Activated CD4-positive, alpha-beta T cell treated with anti-CD3 and anti-CD28 coated beads, Interleukin-2, amount 10 ng/mL, durations not matched to agents 7 days and 5 days (primary cell): ENCODE measurements around the gene ATG4A. TPM values are rescaled to one million over a fixed set of nuclear protein-coding genes. Genes with fewer than 3 reads are reported as not detected.

Source experiments
- CTCF ChIA-PET: fragments of 350-600 bp; sonication (Branson Sonifier 250); formaldehyde crosslinking; loops from one replicate; lab custom pipeline; 2021; ENCODE audit warnings: antibody characterized with exemption; lab: Charles Lee
- POLR2A ChIA-PET: fragments of 350-600 bp; sonication (Branson Sonifier 250); formaldehyde crosslinking; loops from one replicate; lab custom pipeline; 2021; ENCODE audit warnings: antibody characterized with exemption; lab: Charles Lee
- DNase-seq: peaks from one replicate; pipeline ENCODE4 v3.0.0-alpha.2; 2020
- H3K27ac Mint-ChIP-seq: one replicate; pipeline ENCODE4 v1.8.0; 2021; ENCODE audit warnings: mild to moderate bottlenecking, moderate library complexity, mixed read lengths
- H3K27me3 Mint-ChIP-seq: one replicate; pipeline ENCODE4 v1.8.0; 2021; ENCODE audit warnings: mixed read lengths
- H3K36me3 Mint-ChIP-seq: one replicate; pipeline ENCODE4 v1.8.0; 2021; ENCODE audit warnings: low read depth, mixed read lengths
- H3K4me1 Mint-ChIP-seq: one replicate; pipeline ENCODE4 v1.8.0; 2021; ENCODE audit warnings: mixed read lengths
- H3K4me3 Mint-ChIP-seq: one replicate; pipeline ENCODE4 v1.8.0; 2021; ENCODE audit warnings: mild to moderate bottlenecking, moderate library complexity, mixed read lengths
- H3K9me3 Mint-ChIP-seq: one replicate; pipeline ENCODE4 v1.8.0; 2021; ENCODE audit warnings: mixed read lengths
- total RNA-seq, 2 experiments: library from RNA; stranded (reverse); gene quantifications; one replicate each; pipeline ENCODE4 v1.2.3, GENCODE V29; 2021

The ATG4A gene
- total RNA-seq, 2 experiments from 2014 or later: 11.1 to 12.0 TPM

DNA sequence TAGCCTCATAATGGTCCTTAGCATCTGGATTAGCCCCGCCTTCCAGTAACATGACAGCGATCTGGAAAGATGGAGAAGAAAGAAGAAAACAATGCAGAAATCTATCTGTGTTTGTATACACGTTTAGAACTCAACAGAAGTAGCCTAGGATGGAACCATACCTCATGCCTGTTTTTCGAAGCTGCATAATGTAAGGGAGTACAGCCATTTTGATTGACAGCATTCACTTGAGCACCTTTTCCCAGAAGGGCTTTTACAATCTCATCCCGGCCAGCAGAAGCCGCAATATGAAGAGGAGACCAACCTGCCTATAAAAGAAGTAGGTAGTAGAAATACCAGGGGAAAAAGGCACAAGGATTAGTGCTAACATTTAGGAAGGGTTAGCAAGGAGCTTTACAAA lies 3.8 kb upstream of the ATG4A start:
- Mint-ChIP-seq H3K36me3 (peaks cover 7% of the 10 kb centered on the region), H3K27ac (no peak overlapping the region), H3K4me1 (peaks cover 12% of the 10 kb centered on the region), H3K9me3 (no peaks in the 10 kb centered on the region), H3K4me3 (no peak overlapping the region), H3K27me3 (no peaks in the 10 kb centered on the region)
- ChIA-PET CTCF (no interaction called here), POLR2A (no interaction called here)
- DNase-seq: no peak

DNA sequence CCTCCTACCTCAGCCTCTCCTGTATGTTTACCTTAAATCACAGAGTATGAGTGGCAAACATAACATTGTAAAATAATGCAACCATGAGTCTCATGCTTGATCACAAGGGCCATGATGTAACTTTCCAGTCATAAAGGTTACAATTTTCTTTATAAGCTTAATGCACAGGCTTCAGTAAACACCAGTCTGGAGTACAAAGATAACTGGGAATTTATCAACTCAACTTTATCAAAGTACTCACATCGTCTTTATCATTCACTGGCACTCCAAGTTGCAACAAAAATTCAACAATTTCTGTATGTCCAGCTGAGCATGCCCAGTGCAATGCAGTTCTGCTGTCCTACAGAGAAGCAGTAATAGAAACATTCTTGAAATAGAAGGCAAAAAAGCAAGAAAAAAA lies 3.1 kb upstream of the ATG4A start:
- DNase-seq: no peak
- Mint-ChIP-seq H3K4me3 (no peak overlapping the region), H3K36me3 (peaks cover 7% of the 10 kb centered on the region), H3K27ac (no peak overlapping the region), H3K27me3 (no peaks in the 10 kb centered on the region), H3K9me3 (no peaks in the 10 kb centered on the region), H3K4me1 (peaks cover 17% of the 10 kb centered on the region)
- ChIA-PET POLR2A (no interaction called here), CTCF (no interaction called here)

DNA sequence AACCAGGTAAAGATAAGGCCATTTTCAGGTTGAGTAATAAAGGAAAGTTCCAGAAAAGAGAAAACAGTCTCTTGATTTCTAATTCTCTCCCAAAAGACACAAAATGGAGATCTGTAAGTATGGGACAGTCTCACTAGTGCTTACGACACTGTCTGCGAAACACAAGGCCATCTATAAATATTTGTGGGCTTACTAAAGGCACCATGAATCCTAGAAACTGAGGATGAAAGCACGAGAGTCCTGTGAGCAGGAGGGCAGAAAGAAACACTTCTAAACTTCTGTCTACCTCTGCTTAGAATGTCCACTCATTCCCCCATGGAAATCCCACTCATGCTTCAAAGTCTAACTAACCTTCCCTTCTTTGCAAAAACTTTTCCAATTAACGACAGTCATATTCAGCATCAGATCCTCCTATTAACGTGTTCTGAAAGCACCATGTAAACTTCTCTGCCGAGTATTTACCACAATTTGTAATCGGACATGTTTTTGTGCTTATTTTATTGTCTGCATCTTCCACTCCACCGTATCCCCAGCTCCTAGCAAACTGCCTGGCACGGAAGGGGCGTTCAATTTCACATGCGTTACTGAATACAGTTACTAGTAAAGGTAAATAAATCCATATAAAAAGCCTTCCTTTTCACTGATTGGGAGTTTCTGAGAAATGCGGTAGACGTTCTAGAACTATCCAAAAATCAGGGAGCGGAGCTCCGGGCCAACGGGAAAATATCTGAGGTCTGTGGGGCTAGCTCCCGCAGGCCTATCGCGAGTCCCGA lies 901 bp upstream of the ATG4A start:
- Mint-ChIP-seq H3K4me1 (peaks cover 19% of the 10 kb centered on the region), H3K9me3 (no peaks in the 10 kb centered on the region), H3K4me3 (no peak overlapping the region), H3K27me3 (no peaks in the 10 kb centered on the region), H3K27ac (no peak overlapping the region), H3K36me3 (no peaks in the 10 kb centered on the region)
- CTCF ChIA-PET: no interaction called here
- POLR2A ChIA-PET: no interaction called here
- no peak for DNase-seq

DNA sequence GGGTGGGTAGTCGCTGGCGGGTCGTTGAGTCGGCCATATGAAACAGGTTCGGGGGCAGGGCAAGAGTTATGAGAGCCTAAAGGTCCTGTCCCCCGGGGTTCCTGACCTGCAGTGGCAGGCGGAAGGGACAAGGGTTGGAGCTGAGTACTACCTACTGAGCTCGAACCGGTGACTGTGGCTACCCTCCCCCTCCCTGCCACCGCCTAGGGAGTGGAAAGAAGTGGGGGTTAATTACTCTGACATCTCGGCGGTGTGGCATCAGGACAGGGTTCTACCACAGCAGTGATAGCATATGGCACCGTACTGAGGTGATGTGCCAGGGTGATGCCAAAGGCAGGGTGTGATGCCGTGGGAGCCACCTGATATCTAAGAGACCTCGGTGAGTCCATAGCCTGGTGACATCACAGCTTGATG lies 307 bp downstream of the ATG4A start:
- peaks cover 19% of the 10 kb centered on the region for H3K4me1 Mint-ChIP-seq
- no peak for DNase-seq
- no peak overlapping the region for H3K27ac Mint-ChIP-seq
- H3K9me3 Mint-ChIP-seq: no peaks in the 10 kb centered on the region
- CTCF ChIA-PET: no interaction called here
- H3K27me3 Mint-ChIP-seq: no peaks in the 10 kb centered on the region
- no peak overlapping the region for H3K4me3 Mint-ChIP-seq
- no peaks in the 10 kb centered on the region for H3K36me3 Mint-ChIP-seq
- POLR2A ChIA-PET: no interaction called here

DNA sequence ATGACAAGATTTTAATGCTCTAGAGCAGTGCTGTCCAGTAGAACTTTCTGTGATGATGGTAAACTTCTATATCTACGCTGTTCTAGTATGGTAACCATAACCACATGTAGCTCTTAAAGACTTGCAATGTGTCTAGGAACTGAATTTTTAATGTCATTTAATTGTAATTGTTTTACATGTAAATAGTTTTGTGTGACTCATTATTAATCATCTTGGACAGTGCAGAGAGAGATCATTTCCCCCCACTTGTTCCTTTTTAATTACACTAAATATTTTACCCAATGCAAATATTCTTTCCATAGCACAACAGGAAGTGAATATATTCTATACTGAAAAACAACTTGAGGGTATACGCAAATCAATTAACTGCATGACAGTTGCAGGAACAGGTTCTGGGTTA lies 5.8 kb downstream of the ATG4A start:
- Mint-ChIP-seq H3K9me3 (no peaks in the 10 kb centered on the region), H3K27me3 (no peaks in the 10 kb centered on the region), H3K4me3 (no peak overlapping the region), H3K36me3 (no peaks in the 10 kb centered on the region), H3K4me1 (peaks cover 8% of the 10 kb centered on the region), H3K27ac (no peak overlapping the region)
- DNase-seq: no peak
- CTCF ChIA-PET: no interaction called here
- POLR2A ChIA-PET: no interaction called here

DNA sequence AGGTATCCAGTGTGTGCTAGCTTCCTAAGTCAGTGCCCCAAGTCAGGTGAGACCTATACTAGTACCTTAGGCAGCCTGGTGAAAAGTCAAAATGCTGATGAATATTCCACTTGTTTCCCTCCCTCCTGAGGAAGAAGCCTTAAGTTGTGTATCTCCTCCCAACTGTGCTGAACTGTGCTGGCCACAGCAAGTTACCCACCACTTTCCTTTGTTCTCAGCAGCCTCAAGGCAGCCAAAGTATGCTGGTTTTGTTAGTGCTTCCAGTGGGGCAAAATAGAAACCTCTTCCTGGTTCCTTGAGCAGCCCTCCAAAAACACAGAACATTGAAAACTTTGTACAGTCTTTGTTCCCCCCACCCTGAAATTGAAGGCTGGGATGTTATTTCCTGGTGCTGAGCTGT lies 13.9 kb downstream of the ATG4A start:
- no peaks in the 10 kb centered on the region for H3K27me3 Mint-ChIP-seq
- H3K4me1 Mint-ChIP-seq: peaks cover 1% of the 10 kb centered on the region
- no peak for DNase-seq
- H3K27ac Mint-ChIP-seq: no peak overlapping the region
- ChIA-PET POLR2A (no interaction called here), CTCF (no interaction called here)
- no peaks in the 10 kb centered on the region for H3K9me3 Mint-ChIP-seq
- no peak overlapping the region for H3K4me3 Mint-ChIP-seq
- no peaks in the 10 kb centered on the region for H3K36me3 Mint-ChIP-seq

DNA sequence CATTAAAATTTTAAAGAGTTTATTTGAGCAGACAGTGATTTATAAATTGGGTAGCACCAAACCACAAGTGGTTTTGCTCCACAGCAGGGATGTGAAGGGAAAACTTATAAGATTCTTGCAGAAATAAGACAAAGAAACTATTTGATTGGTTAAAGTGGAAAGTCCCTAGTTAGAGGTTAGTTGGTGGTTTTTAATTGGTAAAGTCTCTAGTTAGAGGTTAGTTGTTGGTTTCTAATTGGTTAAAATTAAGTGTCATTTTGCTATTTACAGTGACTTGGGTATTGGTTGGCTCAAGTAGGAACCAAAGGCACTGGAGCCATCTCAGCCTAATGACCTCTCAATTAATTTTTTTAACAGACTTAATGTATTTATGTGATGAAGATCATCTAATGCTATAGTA lies 23.0 kb downstream of the ATG4A start:
- H3K27ac Mint-ChIP-seq: no peak overlapping the region
- H3K4me1 Mint-ChIP-seq: no peaks in the 10 kb centered on the region
- POLR2A ChIA-PET: no interaction called here
- no peak overlapping the region for H3K4me3 Mint-ChIP-seq
- CTCF ChIA-PET: no interaction called here
- DNase-seq: no peak
- H3K36me3 Mint-ChIP-seq: peaks cover 2% of the 10 kb centered on the region
- H3K9me3 Mint-ChIP-seq: no peaks in the 10 kb centered on the region
- no peaks in the 10 kb centered on the region for H3K27me3 Mint-ChIP-seq

DNA sequence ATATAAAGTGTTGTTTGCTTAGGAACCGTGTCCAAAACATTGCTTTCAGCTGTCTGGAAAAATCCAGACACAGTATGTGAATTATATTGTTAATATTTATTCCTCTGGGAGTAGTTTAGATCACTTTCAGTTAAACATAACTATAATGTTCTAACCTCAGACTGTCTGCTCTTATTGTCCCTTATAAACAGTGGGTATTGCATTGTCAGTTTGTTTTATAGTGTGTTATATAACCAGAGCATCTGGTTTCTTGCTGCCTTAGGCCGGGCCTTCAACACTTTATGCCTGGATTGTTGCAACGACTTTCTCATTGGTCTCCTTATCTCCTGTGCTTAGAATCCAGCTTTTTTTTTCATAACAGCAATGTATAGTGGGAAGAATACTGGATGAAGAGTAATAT lies 26.4 kb downstream of the ATG4A start:
- POLR2A ChIA-PET: no interaction called here
- no peaks in the 10 kb centered on the region for H3K4me1 Mint-ChIP-seq

DNA sequence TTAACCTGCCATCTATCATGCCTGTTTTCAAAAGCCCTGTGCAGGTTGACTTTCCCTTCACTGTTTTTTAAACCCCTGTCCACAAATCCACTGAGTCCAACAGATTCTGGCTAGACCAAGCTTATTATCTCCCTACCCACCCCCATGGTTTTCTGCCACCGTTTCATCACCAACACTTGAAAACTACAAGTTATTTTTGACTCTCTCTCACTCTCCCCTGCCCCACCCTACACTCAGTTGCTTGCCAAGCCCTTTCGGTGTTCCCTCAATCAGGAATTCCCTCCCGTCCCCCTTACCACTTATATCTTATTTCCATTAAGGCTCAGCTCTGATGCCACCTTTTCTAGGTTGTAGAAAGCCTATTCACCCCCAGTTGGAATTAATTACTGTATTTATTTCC lies 29.7 kb downstream of the ATG4A start:
- peaks cover 2% of the 10 kb centered on the region for H3K36me3 Mint-ChIP-seq
- no peak for DNase-seq
- POLR2A ChIA-PET: no interaction called here
- H3K27me3 Mint-ChIP-seq: no peaks in the 10 kb centered on the region
- no peak overlapping the region for H3K27ac Mint-ChIP-seq
- no peaks in the 10 kb centered on the region for H3K4me1 Mint-ChIP-seq
- no peaks in the 10 kb centered on the region for H3K9me3 Mint-ChIP-seq
- H3K4me3 Mint-ChIP-seq: no peak overlapping the region
- CTCF ChIA-PET: interaction anchor here (1.4 kb wide), 1 partner anchor 8 kb away, joined by 3 read pairs; no protein-coding TSS in a partner anchor

More for the DNA sequence above, 26.4 kb downstream of the ATG4A start:
- Mint-ChIP-seq H3K27ac (no peak overlapping the region), H3K4me3 (no peak overlapping the region), H3K27me3 (no peaks in the 10 kb centered on the region), H3K9me3 (no peaks in the 10 kb centered on the region), H3K36me3 (no peaks in the 10 kb centered on the region)
- CTCF ChIA-PET: no interaction called here
- no peak for DNase-seq

DNA sequence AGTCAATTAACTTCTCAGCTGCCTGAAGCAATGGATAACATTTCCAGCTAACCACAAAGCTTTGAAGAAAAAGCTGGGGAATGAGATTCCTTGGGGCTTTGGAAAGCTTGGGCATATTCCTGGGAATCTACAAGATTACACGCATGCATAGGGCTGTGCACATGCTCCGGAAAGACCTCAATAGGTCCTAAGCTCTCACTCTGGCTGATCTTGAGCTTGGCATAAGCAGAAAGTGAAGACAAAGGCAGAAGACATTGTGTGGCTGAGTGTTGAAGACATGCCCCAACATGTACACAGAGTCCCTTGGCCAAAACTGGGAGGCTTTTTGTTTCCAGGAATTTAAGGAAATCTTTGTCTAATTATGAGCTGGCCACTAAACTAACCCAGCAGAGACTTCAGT lies 31.2 kb downstream of the ATG4A start:
- Mint-ChIP-seq H3K27ac (no peak overlapping the region), H3K9me3 (no peaks in the 10 kb centered on the region), H3K27me3 (no peaks in the 10 kb centered on the region), H3K4me3 (no peak overlapping the region), H3K4me1 (no peaks in the 10 kb centered on the region), H3K36me3 (peaks cover 2% of the 10 kb centered on the region)
- DNase-seq: no peak
- CTCF ChIA-PET: interaction anchor here (1.4 kb wide), 1 partner anchor 9 kb away, joined by 3 read pairs; no protein-coding TSS in a partner anchor
- POLR2A ChIA-PET: no interaction called here

DNA sequence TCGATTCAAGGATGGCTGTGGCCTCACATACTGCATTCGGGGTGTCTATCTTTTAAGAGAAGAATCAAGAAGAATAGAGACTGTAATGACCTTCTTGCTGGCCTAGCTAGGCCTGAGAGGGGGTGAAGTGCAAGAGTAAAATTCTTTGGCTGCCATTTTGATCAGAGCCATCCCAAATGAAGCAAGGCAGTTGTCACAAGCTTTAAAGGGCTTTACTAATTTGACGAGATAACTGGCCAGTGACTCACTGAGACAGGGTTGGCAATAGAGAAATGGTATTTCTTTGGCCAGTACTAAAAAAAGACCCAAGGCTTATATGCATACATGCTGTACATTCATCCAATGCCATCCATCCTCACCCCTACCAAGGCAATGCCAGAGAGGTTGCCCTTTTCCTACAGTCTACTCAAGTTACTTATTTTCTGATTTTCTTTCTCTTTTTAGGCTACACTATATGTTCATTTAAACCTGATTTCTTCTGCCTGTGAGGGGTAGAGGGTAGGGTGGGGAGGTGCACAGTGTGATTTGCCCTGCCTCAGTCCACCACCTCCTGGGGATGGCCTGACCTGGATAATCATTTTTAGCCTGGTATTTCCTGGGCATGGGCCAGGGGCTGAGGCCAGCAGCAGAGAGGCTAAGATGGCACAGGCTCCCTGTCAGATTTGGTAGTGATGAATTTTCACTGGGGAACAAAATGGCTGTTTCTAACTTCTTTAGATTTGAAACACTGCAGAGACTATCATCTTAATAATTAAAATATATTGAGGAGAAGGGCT lies 32.2 kb downstream of the ATG4A start:
- Mint-ChIP-seq H3K9me3 (no peaks in the 10 kb centered on the region), H3K36me3 (peaks cover 2% of the 10 kb centered on the region), H3K4me3 (no peak overlapping the region), H3K27me3 (no peaks in the 10 kb centered on the region), H3K27ac (no peak overlapping the region), H3K4me1 (no peaks in the 10 kb centered on the region)
- ChIA-PET POLR2A (no interaction called here), CTCF (no interaction called here)
- no peak for DNase-seq

DNA sequence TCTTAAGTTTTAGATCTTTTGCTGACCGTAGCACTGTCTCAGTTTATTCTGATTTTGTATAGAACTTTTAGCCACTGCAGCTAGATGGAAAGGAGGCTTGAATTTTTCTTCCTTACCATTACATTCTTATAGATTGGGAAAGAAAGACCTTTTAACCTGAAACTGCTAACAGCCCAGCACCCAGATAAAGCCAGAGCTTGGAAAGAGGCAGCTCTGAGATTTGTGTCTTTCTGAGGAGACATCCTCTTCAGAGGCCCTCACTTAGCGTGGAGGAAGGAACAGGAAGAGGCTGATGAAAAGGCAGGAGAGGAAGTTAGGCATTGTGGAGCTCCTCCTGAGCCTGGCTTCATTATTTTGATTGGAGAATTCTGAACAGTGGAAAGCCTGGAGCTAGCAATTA lies 35.1 kb downstream of the ATG4A start:
- H3K4me1 Mint-ChIP-seq: no peaks in the 10 kb centered on the region
- H3K27ac Mint-ChIP-seq: no peak overlapping the region
- no peaks in the 10 kb centered on the region for H3K27me3 Mint-ChIP-seq
- H3K4me3 Mint-ChIP-seq: no peak overlapping the region
- ChIA-PET CTCF (no interaction called here), POLR2A (no interaction called here)
- peaks cover 12% of the 10 kb centered on the region for H3K36me3 Mint-ChIP-seq
- DNase-seq: no peak
- no peaks in the 10 kb centered on the region for H3K9me3 Mint-ChIP-seq

DNA sequence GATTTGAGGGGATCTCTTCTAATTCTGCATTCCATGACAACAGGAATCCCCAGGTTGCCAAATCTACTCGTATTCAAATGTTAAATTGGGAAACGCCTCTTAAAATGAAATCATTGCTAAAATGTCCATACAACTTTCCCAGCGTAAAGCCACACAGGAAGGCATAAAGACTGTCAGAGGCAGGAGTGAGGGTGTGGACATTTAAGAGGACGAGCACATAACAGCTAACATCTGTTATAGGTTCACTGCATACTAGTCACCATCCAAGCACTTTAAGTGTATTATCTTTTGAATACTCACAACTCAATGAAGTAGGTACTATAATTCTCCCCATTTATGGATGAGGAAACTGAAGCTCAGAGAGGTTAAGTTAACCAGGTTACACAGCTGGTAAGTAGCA lies 35.6 kb downstream of the ATG4A start:
- Mint-ChIP-seq H3K4me1 (no peaks in the 10 kb centered on the region), H3K4me3 (no peak overlapping the region), H3K36me3 (peaks cover 14% of the 10 kb centered on the region), H3K27me3 (no peaks in the 10 kb centered on the region), H3K27ac (no peak overlapping the region), H3K9me3 (no peaks in the 10 kb centered on the region)
- DNase-seq: no peak
- ChIA-PET POLR2A (no interaction called here), CTCF (interaction anchor here (0.7 kb wide), 1 partner anchor 8 kb away, joined by 3 read pairs; no protein-coding TSS in a partner anchor)
